ENCODE results near the gene EPB41.
"Not testable (repeated sequence)": the region's sequence is repeated elsewhere in the genome, so short reads cannot be mapped to it uniquely, and the experiment has no call there.

Gene EPB41

GRCh38 chr1:29128739-29129138 is 214.4 kb downstream of the EPB41 start:
- Mint-ChIP-seq H3K9me3 (no peaks in the 10 kb centered on the region), H3K4me3 (no peak overlapping the region), H3K36me3 (peaks cover 0 to 1% of the 10 kb centered on the region in 2 donors), H3K27ac (no peak overlapping the region), H3K4me1 (peaks cover 7 to 8% of the 10 kb centered on the region in 2 donors), H3K27me3 (peaks cover 34 to 40% of the 10 kb centered on the region in 2 donors)
- DNase-seq (no peak), ATAC-seq (replicated peaks) (no peak)

- H3K36me3 Mint-ChIP-seq, result peaks cover 0 to 1% of the 10 kb centered on the region in 2 donors
- no peaks in the 10 kb centered on the region for H3K9me3 Mint-ChIP-seq
- no peak overlapping the region for H3K27ac Mint-ChIP-seq
- H3K4me3 Mint-ChIP-seq, result no peak overlapping the region
- peaks cover 8 to 9% of the 10 kb centered on the region in 2 donors for H3K4me1 Mint-ChIP-seq
- DNase-seq (no peak), ATAC-seq (replicated peaks) (no peak)
- H3K27me3 Mint-ChIP-seq, result peaks cover 34 to 40% of the 10 kb centered on the region in 2 donors
These were observed 215.5 kb downstream of the EPB41 start for GRCh38 chr1:29129916-29130315.

DNA sequence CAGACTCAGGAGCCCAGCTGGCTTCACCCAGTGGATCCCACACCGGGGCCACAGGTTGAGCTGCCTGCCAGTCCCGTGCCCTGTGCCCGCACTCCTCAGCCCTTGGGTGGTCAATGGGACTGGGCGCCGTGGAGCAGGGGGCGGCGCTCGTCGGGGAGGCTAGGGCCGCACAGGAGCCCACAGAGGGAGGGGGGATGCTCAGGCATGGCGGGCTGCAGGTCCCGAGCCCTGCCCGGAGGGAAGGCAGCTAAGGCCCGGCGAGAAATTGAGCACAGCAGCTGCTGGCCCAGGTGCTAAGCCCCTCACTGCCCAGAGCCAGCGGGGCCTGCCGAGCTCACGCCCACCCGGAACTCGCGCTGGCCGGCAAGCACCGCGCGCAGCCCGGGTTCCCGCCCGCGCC is 216.7 kb downstream of the EPB41 start:
- DNase-seq; H3K4me3 Mint-ChIP-seq; H3K9me3 Mint-ChIP-seq; ATAC-seq (replicated peaks); H3K4me1 Mint-ChIP-seq; H3K36me3 Mint-ChIP-seq; H3K27ac Mint-ChIP-seq: not testable (repeated sequence)
- H3K27me3 Mint-ChIP-seq, result peaks cover 28 to 29% of the 10 kb centered on the region in 2 donors

DNA sequence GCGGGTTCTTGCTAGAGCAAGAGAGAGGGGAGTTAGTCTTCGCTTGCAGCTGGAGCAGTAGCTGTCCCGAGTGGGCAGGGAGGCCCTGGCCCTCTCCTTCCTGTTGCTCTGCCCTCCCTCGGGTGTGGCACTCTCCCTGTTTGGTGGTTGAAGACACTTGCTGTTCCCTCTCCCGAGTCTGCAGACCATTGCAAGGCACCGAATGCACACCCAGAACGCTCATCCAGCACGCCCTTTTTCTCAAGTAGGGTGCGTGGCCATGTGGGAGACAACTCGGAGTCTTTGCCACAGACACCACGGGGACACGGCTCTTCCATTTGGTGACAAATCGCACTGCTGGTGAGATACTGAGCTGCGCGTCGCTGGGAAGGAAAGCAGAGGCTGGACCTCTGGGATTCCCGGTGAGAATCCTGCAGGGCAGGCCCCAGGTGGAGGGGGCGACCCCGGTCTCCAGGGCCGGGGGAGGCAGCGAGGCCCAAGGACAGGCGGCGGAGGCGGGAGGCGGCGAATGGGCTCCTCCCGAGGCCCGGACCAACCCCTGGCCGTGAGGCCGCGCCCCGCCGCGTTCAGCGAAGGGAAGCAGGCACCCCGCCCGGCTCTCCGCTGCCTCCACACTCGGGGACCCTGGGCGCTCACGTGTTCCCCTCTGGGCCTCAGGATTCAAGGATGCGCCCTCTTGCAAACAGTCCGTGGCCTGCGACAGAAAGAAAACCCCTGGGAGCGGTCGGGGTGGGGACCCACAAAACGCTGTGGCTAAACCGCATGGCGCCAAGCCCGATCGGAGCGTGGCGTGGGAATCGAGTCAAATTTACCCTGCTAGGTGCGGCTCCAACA is 219.7 kb downstream of the EPB41 start:
- Mint-ChIP-seq H3K9me3 (no peaks in the 10 kb centered on the region), H3K27ac (no peak overlapping the region), H3K4me3 (peak overlapping the region in 1 of 2 donors; percentile 1), H3K4me1 (peaks cover 0 to 4% of the 10 kb centered on the region in 2 donors), H3K36me3 (no peaks in the 10 kb centered on the region), H3K27me3 (peaks cover 18 to 26% of the 10 kb centered on the region in 2 donors)
- DNase-seq (no peak), ATAC-seq (replicated peaks) (peak in 1 of 2 donors; percentile 23)

DNA sequence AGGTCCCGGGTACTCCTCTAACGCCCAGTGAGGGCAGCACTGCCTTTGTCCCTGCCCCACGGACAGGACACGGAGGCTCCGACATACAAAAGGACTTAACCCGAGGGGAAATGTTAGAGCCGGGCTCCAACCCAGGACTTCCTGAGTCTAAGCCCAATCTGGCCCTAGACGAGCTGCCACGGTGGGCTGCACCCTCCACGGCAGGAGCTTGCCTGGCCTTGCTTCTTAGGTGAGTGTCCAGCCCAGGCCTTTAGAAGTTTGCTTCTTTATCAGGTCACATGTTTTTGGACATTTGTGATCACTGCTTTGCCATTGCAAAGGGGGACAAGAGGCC is 220.3 kb downstream of the EPB41 start:
- no peaks in the 10 kb centered on the region for H3K9me3 Mint-ChIP-seq
- no peak overlapping the region for H3K4me3 Mint-ChIP-seq
- H3K36me3 Mint-ChIP-seq, result no peaks in the 10 kb centered on the region
- DNase-seq, result no peak
- no peak for ATAC-seq (replicated peaks)
- peaks cover 18 to 25% of the 10 kb centered on the region in 2 donors for H3K27me3 Mint-ChIP-seq
- H3K4me1 Mint-ChIP-seq, result peaks cover 0 to 4% of the 10 kb centered on the region in 2 donors
- no peak overlapping the region for H3K27ac Mint-ChIP-seq

DNA sequence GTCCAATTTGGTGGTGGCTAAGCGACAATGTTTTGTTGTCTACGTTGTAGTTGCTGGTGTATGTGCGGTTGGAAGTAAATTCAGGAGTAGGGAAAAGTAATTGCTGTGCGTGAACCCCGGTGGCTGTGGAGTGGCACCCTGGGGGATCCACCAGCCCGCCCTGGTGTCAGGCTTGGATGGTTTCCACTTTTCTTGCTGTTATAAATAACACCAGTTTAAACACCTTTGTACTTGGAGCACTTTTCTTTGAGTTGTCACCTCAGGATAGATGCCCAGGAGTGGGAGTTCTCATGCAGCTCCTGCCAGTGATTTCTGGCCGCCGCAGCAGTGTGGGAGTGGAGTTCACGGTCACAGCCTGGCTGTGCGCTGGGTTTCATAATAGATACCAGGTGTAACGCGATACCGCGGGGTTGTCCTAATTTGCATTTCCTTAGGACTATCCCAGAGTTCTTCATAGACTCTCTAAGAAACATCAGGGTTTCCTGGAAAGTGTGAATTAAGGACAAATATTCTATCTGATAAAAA is 222.1 kb downstream of the EPB41 start:
- H3K4me1 Mint-ChIP-seq, result peaks cover 0 to 4% of the 10 kb centered on the region in 2 donors
- H3K4me3 Mint-ChIP-seq, result no peak overlapping the region
- ATAC-seq (replicated peaks), result no peak
- DNase-seq, result no peak
- no peak overlapping the region for H3K27ac Mint-ChIP-seq
- no peaks in the 10 kb centered on the region for H3K36me3 Mint-ChIP-seq
- H3K27me3 Mint-ChIP-seq, result peaks cover 11 to 16% of the 10 kb centered on the region in 2 donors
- no peaks in the 10 kb centered on the region for H3K9me3 Mint-ChIP-seq

DNA sequence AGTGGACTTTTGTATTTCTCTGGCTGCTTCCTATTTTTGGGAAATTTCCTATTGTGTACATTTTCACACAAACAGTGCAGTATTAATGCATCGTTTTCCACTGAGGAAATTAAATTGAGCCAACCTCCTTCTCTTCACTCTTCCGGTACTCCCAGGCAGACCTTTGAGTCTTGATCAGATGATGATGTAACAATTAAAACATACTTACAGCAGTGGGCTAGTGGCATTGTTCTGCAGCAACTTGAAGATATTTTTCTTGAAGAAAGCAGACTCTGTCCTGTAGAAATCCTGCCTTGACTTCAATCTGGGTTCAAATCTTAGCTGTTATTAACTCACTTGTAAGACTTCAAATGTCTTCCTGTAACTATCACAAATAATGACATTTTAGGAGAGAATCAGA is 228.3 kb downstream of the EPB41 start:
- H3K9me3 Mint-ChIP-seq, result peaks cover 0 to 2% of the 10 kb centered on the region in 2 donors
- H3K4me3 Mint-ChIP-seq, result no peak overlapping the region
- H3K36me3 Mint-ChIP-seq, result peaks cover 36 to 44% of the 10 kb centered on the region in 2 donors
- no peaks in the 10 kb centered on the region for H3K27me3 Mint-ChIP-seq
- ATAC-seq (replicated peaks) (no peak), DNase-seq (no peak)
- H3K4me1 Mint-ChIP-seq, result peaks cover 4 to 9% of the 10 kb centered on the region in 2 donors
- H3K27ac Mint-ChIP-seq, result no peak overlapping the region

DNA sequence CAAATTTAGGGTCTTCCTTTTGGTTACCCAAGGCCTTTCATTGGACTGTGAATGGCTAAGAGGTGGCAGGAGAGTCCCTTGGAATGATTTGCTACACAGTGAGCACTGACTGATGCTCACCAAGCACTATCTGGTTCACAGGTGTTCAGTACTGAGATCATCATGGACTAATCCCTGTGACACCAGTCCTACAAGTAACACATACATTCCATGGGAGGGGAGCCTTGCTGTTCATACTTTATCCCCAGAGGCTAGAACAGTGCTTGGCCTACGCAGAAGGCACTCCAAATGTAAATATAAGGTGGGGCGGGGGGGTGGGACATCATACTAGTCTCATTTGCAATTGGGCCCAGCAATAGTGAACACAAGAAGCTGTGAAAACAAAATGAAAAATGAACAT is 229.8 kb downstream of the EPB41 start:
- Mint-ChIP-seq H3K9me3 (peaks cover 0 to 2% of the 10 kb centered on the region in 2 donors), H3K4me3 (no peak overlapping the region), H3K27ac (no peak overlapping the region), H3K27me3 (no peaks in the 10 kb centered on the region), H3K4me1 (peaks cover 8 to 9% of the 10 kb centered on the region in 2 donors), H3K36me3 (peaks cover 48 to 59% of the 10 kb centered on the region in 2 donors)
- no peak for DNase-seq
- ATAC-seq (replicated peaks), result no peak

GRCh38 chr1:29145739-29146437 is 231.5 kb downstream of the EPB41 start:
- Mint-ChIP-seq H3K4me1 (peaks cover 8 to 9% of the 10 kb centered on the region in 2 donors), H3K36me3 (peaks cover 58 to 76% of the 10 kb centered on the region in 2 donors), H3K9me3 (peaks cover 0 to 2% of the 10 kb centered on the region in 2 donors), H3K27ac (peak overlapping the region; percentile 49), H3K4me3 (no peak overlapping the region), H3K27me3 (no peaks in the 10 kb centered on the region)
- no peak for ATAC-seq (replicated peaks)
- no peak for DNase-seq

- DNase-seq, result no peak
- no peak overlapping the region for H3K4me3 Mint-ChIP-seq
- peaks cover 0 to 4% of the 10 kb centered on the region in 2 donors for H3K4me1 Mint-ChIP-seq
- H3K9me3 Mint-ChIP-seq, result peaks cover 0 to under 1% of the 10 kb centered on the region in 2 donors
- ATAC-seq (replicated peaks), result no peak
- H3K27me3 Mint-ChIP-seq, result no peaks in the 10 kb centered on the region
- H3K27ac Mint-ChIP-seq, result peak overlapping the region; percentile 65
- H3K36me3 Mint-ChIP-seq, result peaks cover 70 to 81% of the 10 kb centered on the region in 2 donors
These were observed 234.5 kb downstream of the EPB41 start for GRCh38 chr1:29148656-29149491.

GRCh38 chr1:29150346-29150745 is 236.0 kb downstream of the EPB41 start:
- H3K27me3 Mint-ChIP-seq; ATAC-seq (replicated peaks); H3K4me1 Mint-ChIP-seq; H3K4me3 Mint-ChIP-seq; DNase-seq; H3K9me3 Mint-ChIP-seq; H3K27ac Mint-ChIP-seq: not testable (repeated sequence)
- peaks cover 69 to 80% of the 10 kb centered on the region in 2 donors for H3K36me3 Mint-ChIP-seq

GRCh38 chr1:29152046-29152805 is 237.9 kb downstream of the EPB41 start:
- no peak for DNase-seq
- no peak for ATAC-seq (replicated peaks)
- Mint-ChIP-seq H3K4me1 (peaks cover 0 to 4% of the 10 kb centered on the region in 2 donors), H3K36me3 (peaks cover 60 to 74% of the 10 kb centered on the region in 2 donors), H3K9me3 (no peaks in the 10 kb centered on the region), H3K4me3 (no peak overlapping the region), H3K27me3 (no peaks in the 10 kb centered on the region), H3K27ac (peak overlapping the region; percentile 51)

GRCh38 chr1:29156543-29157268 is 242.3 kb downstream of the EPB41 start:
- ATAC-seq (replicated peaks) (no peak), DNase-seq (no peak)
- Mint-ChIP-seq H3K4me1 (no peaks in the 10 kb centered on the region), H3K27ac (no peak overlapping the region), H3K4me3 (no peak overlapping the region), H3K27me3 (no peaks in the 10 kb centered on the region), H3K36me3 (peaks cover 43 to 44% of the 10 kb centered on the region in 2 donors), H3K9me3 (no peaks in the 10 kb centered on the region)

Data from stimulated activated naive B cell treated with anti-CD40 and anti-IgM and Interleukin-4, amounts not matched to agents 10 μg/mL and 1 μg/mL and 100 μg/mL, for 72 hours (primary cell).